Neural cell (in vitro differentiated cells): ENCODE measurements around the gene LRRC72. TPM values are rescaled to one million over a fixed set of nuclear protein-coding genes. Genes with fewer than 3 reads are reported as not detected.

Experiments used
- H2AFZ ChIP-seq: fragments of 200-600, 300-800 bp; sonication (generic), shearing (Covaris generic); 2 replicates; pipeline ENCODE4 v1.6.0; 2014; ENCODE audit warnings: low read depth, mild to moderate bottlenecking, antibody characterized with exemption, low read length, moderate library complexity
- H3F3A ChIP-seq: fragments of 200-600 bp; shearing (Covaris generic); 2 replicates; pipeline ENCODE4 v1.6.1; 2016; ENCODE audit warnings: mild to moderate bottlenecking, moderate library complexity, mixed read lengths, antibody characterized with exemption, low read length; ENCODE audit not compliant: insufficient read depth, poor library complexity, severe bottlenecking
- H3K27ac ChIP-seq: fragments of 200-600, 300-800 bp; sonication (generic), shearing (Covaris generic); 2 replicates; pipeline ENCODE4 v1.5.1; 2014; ENCODE audit warnings: mild to moderate bottlenecking, low read length, moderate library complexity
- H3K27me3 ChIP-seq: fragments of 300-800, 200-600 bp; sonication (generic), shearing (Covaris generic); 2 replicates; pipeline ENCODE4 v1.6.0; 2014; ENCODE audit warnings: mild to moderate bottlenecking, low read depth, low read length, moderate library complexity; ENCODE audit not compliant: insufficient read depth
- H3K36me3 ChIP-seq: fragments of 300-800, 200-600 bp; sonication (generic), shearing (Covaris generic); 2 replicates; pipeline ENCODE4 v1.5.1; 2014; ENCODE audit warnings: mild to moderate bottlenecking, antibody characterized with exemption, low read length, moderate library complexity; ENCODE audit not compliant: insufficient read depth
- H3K4me2 ChIP-seq: fragments of 300-800, 200-600 bp; sonication (generic), shearing (Covaris generic); 2 replicates; pipeline ENCODE4 v1.6.0; 2014; ENCODE audit warnings: mild to moderate bottlenecking, low read length
- H3K4me3 ChIP-seq: fragments of 300-800, 200-600 bp; sonication (generic), shearing (Covaris generic); 2 replicates; pipeline ENCODE4 v1.5.1; 2014; ENCODE audit warnings: mild to moderate bottlenecking, low read length, moderate library complexity
- H3K79me2 ChIP-seq: fragments of 200-600 bp; shearing (Covaris generic); replicated peaks from 2 replicates; pipeline ENCODE4 v1.6.0; 2014; ENCODE audit warnings: mild to moderate bottlenecking, low read length, moderate library complexity; ENCODE audit not compliant: insufficient read depth
- H3K9ac ChIP-seq: fragments of 300-800, 200-600 bp; sonication (generic), shearing (Covaris generic); 2 replicates; pipeline ENCODE4 v1.6.1; 2016; ENCODE audit warnings: mild to moderate bottlenecking, low read length, mixed read lengths
- H3K9me2 ChIP-seq: fragments of 200-600 bp; shearing (Covaris generic); 2 replicates; pipeline ENCODE4 v1.6.1; 2016; ENCODE audit warnings: mild to moderate bottlenecking, low read length, mixed read lengths; ENCODE audit not compliant: insufficient read depth
- H3K9me3 ChIP-seq: fragments of 200-600, 300-800 bp; sonication (generic), shearing (Covaris generic); 2 replicates; pipeline ENCODE4 v1.6.1; 2016; ENCODE audit warnings: mild to moderate bottlenecking, mixed run types, low read length, moderate library complexity, mixed read lengths
- H4K20me1 ChIP-seq: fragments of 200-600 bp; shearing (Covaris generic); 2 replicates; pipeline ENCODE4 v1.6.1; 2016; ENCODE audit warnings: mild to moderate bottlenecking, mixed run types; ENCODE audit not compliant: insufficient read depth
- EP300 ChIP-seq: fragments of 450-650 bp; conservative IDR thresholded peaks from 2 replicates; pipeline ENCODE4 v1.6.1; 2014; ENCODE audit warnings: antibody characterized with exemption, mild to moderate bottlenecking, moderate library complexity; ENCODE audit not compliant: poor library complexity, severe bottlenecking
- EZH2 ChIP-seq: fragments of 200-600, 300-800 bp; shearing (Covaris generic), sonication (generic); IDR thresholded peaks from 2 replicates; pipeline ENCODE4 v1.6.1; 2014; ENCODE audit warnings: antibody characterized with exemption, low read length, borderline replicate concordance, mild to moderate bottlenecking; ENCODE audit not compliant: insufficient read depth, poor library complexity, severe bottlenecking
- MXI1 ChIP-seq: fragments of 450-650 bp; conservative IDR thresholded peaks from 2 replicates; pipeline ENCODE4 v1.6.1; 2014; ENCODE audit warnings: antibody characterized with exemption, mild to moderate bottlenecking; ENCODE audit not compliant: poor library complexity, severe bottlenecking
- POLR2AphosphoS5 ChIP-seq: IDR thresholded peaks from 2 replicates; pipeline ENCODE4 v1.6.1; 2012
- RAD21 ChIP-seq: fragments of 450-650 bp; conservative IDR thresholded peaks from 2 replicates; pipeline ENCODE4 v1.6.1; 2014; ENCODE audit warnings: antibody characterized with exemption, mild to moderate bottlenecking, moderate library complexity
- REST ChIP-seq: IDR thresholded peaks from 2 replicates; pipeline ENCODE4 v1.6.1; 2012; ENCODE audit warnings: borderline replicate concordance
- SMC3 ChIP-seq: fragments of 450-650 bp; conservative IDR thresholded peaks from 2 replicates; pipeline ENCODE4 v1.6.1; 2014; ENCODE audit warnings: antibody characterized with exemption, mild to moderate bottlenecking, moderate library complexity; ENCODE audit not compliant: poor library complexity
- TAF1 ChIP-seq: IDR thresholded peaks from 2 replicates; pipeline ENCODE4 v1.6.1; 2012; ENCODE audit warnings: low read depth
- polyA plus RNA-seq: library from polyadenylated mRNA; depleted of rRNA; stranded (reverse); fragments of >200 nt; gene quantifications from 2 replicates; pipeline ENCODE4 v1.2.3, GENCODE V29; 2014
- TF ChIP-seq, protein P1 (sequence below): fragments of 450-650 bp; IDR thresholded peaks from 2 replicates; pipeline ENCODE4 v1.5.1; 2014; ENCODE audit warnings: antibody characterized with exemption, mild to moderate bottlenecking, moderate library complexity; ENCODE audit not compliant: poor library complexity, severe bottlenecking

Gene LRRC72
- polyA plus RNA-seq, 1 donor from 2014 or later = not detected

DNA sequence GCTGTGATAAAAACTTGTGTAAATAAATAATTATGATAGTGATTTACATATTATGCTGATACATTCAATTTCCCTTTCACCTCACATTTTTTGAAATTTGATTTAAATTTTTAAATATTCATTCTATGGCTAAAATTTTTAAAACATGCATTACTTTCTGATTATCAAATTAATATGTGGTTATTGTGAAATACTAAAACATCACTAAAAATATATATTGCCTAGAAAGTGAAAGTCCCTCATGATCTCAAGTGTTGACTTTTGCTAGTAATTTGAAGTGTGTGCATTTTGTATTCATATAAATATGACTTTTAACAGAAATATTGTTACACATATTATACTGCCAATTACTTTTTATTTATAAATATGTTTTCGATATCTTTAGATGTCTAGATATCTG, 3.1 kb downstream of the LRRC72 start:
- Histone ChIP-seq H3K36me3 (no peaks in the 10 kb centered on the region), H3K4me3 (no peak overlapping the region), H3F3A (no peaks in the 10 kb centered on the region), H3K9me3 (no peaks in the 10 kb centered on the region), H3K9me2 (no peaks in the 10 kb centered on the region), H3K9ac (no peak overlapping the region), H3K4me2 (no peak overlapping the region), H3K27ac (no peak overlapping the region), H3K79me2 (no peaks in the 10 kb centered on the region), H2AFZ (no peak overlapping the region), H4K20me1 (no peaks in the 10 kb centered on the region), H3K27me3 (no peaks in the 10 kb centered on the region)
- no peak for TF ChIP-seq REST
- no peak for TF ChIP-seq EP300
- TF ChIP-seq MXI1 = no peak
- TF ChIP-seq EZH2 = no peak
- no peak for TF ChIP-seq POLR2AphosphoS5
- no peak for TF ChIP-seq SMC3
- TF ChIP-seq, protein P1, sequence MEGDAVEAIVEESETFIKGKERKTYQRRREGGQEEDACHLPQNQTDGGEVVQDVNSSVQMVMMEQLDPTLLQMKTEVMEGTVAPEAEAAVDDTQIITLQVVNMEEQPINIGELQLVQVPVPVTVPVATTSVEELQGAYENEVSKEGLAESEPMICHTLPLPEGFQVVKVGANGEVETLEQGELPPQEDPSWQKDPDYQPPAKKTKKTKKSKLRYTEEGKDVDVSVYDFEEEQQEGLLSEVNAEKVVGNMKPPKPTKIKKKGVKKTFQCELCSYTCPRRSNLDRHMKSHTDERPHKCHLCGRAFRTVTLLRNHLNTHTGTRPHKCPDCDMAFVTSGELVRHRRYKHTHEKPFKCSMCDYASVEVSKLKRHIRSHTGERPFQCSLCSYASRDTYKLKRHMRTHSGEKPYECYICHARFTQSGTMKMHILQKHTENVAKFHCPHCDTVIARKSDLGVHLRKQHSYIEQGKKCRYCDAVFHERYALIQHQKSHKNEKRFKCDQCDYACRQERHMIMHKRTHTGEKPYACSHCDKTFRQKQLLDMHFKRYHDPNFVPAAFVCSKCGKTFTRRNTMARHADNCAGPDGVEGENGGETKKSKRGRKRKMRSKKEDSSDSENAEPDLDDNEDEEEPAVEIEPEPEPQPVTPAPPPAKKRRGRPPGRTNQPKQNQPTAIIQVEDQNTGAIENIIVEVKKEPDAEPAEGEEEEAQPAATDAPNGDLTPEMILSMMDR = no peak
- TF ChIP-seq RAD21 = no peak
- no peak for TF ChIP-seq TAF1

DNA sequence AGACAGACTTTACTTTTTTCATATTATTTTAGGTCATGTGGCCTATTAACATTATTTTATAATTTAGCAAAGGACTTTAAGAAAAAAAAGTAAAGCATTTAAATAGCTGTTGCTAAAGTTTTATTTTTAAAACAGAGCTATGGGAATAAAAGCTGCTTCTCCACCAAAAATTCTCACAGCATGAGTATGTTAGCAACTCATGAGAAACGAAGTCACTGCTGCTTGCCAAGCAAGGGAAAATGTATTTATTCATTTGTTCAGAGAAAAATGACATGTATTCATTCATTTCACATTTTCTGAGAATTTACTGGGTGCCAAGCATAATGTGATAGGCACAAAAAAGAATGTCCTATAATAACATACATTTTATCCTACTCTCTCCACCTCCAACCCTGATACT, 5.1 kb downstream of the LRRC72 start:
- H2AFZ ChIP-seq = no peak overlapping the region

More for the DNA sequence above, 5.1 kb downstream of the LRRC72 start:
- Histone ChIP-seq H3K4me3 (peak overlapping the region; percentile 11), H3K9me2 (no peaks in the 10 kb centered on the region), H3K27me3 (no peaks in the 10 kb centered on the region), H3F3A (no peaks in the 10 kb centered on the region), H3K4me2 (no peak overlapping the region), H3K27ac (peak overlapping the region; percentile 8), H3K79me2 (no peaks in the 10 kb centered on the region), H3K36me3 (no peaks in the 10 kb centered on the region), H4K20me1 (no peaks in the 10 kb centered on the region), H3K9ac (no peak overlapping the region), H3K9me3 (no peaks in the 10 kb centered on the region)
- TF ChIP-seq REST (no peak), EZH2 (no peak), TAF1 (no peak), EP300 (no peak)
- TF ChIP-seq, protein P1 = no peak
